ENCODE results near the gene AHSA1.

The AHSA1 gene

DNA sequence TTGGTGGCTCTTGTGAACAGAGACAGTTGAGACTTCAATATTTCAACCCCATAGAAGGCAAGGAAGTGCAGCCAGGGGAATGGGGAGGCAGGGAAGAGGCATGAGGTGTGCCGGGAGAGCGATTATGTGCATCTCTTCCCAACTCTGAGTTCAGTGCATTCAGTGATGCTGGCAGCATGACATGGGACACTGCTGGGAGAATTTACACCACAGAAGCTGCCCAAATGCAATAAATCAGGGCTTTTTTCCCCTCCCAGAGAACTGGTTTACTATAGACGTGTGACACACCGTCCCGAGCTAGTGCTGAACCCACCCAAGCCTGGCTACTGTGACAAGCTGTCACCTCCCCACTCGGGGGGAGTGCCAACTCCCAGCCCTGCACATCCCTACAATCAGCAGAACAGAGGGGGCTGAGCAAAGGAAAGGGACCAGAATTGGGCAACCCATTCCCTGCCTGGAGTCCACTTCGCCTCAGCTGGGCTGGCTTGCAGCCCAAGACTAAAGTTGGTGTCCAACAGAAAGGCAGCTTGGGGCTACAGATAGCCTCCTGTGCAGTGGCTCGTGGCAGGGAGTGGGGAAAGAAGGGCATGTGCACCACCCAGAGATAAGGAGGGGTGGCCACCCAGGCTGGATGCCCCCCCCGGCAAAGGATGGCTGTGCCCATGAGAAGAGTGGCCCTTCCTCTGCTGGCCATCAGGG is 16.7 kb downstream of the AHSA1 start:
- no peak for DNase-seq

DNA sequence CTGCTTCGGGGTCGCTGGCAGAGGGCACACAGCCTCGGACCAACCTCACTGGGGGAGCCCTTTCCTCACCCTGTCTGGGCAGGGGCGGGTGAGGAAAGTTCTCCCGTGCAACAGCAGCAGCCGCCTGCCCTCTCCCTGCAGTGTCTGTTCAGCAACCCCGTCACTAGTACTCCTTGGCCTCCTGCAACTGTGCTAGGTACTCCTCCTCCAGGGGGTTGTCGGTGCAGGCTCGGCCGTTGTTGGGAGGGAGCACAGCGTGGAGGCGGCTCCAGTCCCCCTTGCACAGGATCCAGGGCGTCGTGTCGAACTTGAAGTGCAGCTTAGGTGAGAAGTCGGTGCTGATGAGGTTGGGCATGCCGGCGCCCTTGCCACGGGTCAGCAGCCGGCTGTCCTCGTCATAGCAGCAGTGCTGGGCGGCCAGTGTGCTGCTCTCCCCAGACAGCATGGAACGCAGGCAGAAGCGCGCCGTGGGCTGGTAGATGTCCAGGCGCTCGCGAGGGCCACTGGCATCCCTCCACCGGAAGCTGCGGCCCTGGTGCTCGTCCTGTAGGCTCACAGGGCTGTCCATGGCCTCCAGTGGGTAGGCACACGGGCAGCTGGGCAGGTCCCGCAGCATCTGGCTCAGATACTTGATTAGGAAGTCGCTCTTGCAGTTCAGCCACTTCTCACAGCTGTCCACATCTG is 17.7 kb downstream of the AHSA1 start:
- DNase-seq: no peak

DNA sequence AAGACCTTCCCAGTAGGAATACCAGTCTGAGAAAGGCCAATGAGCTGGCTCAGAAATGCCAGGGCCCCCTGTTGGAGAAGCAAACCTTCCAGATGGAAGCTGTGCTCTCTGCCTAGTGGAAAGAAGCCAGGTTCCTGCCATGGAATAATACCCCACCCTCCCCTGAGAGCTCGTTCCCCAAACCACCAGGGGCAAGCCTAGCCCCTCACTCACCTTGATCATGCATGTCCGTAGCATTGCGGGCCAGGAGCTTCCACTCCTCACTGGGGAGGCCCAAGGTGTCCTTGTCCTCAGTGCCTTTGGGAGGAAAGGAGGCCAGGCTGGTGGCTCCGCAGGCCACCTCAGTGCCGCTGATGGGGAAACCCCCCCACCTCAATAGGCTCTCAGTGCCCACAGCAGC is 20.1 kb downstream of the AHSA1 start:
- no peak for DNase-seq

DNA sequence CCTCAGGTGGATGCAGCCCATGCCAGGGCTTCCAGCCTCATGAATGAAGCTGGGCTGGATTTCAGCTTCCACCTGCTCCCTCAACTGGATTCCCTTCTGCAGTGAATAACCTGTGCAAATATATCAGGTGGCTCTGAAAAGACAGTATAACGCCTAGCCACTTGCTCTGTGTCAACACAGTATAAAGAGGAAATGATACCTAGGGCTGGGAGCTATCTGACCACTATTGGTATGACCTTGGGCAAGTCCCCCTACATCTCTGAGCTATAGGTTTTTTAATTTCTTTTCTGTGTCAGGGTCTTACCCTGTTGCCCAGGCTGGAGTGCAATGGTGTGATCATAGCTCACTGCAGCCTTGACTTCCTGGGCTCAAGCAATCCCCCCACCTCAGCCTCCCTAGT is 20.9 kb downstream of the AHSA1 start:
- DNase-seq: no peak

DNA sequence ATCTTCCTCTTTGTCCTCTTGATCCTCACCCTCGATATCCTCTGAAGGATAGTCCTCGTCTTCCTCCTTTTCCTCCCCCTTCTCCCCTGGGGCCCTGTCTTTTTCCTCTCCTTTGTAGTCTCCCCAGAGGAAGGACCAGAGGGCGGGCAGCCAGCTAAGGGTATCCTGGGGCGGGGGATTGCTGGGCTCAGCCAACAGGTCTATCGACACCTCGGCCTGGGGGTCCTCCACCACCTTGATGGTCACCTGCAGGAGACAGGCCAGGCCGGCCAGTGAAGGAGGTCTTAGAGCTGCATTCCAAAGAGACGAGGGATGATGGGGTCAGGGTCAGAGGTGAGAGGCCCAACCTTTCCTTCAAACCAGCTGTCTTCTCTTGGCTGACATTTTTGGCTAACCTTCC is 24.5 kb downstream of the AHSA1 start:
- no peak for DNase-seq

DNA sequence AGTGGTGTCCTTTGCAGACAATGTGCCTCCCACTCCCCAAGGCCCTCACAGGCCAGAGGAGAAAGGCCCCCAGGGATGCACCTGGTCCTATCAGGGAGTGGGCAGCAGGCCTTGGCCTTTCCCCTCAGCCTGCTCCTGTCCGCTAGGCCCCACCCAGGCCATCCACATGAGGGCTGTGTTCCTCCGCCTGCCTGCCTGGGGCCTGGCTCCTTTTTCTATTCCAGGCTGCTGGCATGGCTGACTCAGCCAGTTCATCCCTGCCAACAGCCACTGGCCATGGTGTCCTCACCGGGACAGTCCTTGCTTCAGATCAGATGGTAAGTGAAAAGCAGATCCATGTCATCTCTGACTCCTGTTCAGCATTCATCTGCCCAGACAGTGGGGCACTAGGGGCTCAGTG is 27.4 kb downstream of the AHSA1 start:
- no peak for DNase-seq

DNA sequence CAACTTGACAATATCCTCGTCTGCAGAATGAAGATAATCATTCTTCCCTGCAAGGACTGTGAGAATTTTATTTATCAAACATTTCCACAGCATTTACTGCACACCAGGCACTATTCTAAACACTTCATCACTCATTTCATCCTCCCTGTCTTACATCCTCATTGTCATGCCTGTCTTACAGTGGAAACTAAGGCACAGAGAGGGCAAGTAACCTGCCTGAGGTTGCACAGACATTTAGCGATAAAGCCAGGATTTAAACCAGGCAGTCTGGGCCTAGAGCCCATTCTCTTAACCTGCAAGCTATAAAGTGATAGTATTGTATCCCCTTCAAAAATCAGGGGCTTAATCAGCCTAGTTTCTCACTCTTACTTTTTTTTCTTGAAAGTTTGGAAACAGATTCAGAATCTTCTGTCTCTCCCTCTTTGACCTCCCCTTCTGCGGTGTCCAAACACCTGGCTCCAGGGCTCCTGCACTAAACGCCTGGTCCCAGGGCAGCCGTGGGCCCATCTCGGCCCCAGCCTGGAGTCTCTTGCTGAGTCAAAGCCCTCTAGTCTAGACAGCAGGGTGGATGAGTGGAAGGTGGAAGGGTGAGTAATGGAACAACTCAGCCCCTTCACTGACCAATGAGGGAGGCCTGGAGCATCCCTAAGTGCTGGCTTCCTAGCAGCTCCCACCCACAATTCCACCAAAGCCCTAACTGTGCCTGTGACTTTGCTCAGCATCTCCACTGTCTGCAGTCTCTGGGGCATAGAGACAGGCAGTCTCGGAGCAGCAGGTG is 28.2 kb downstream of the AHSA1 start:
- no peak for DNase-seq

DNA sequence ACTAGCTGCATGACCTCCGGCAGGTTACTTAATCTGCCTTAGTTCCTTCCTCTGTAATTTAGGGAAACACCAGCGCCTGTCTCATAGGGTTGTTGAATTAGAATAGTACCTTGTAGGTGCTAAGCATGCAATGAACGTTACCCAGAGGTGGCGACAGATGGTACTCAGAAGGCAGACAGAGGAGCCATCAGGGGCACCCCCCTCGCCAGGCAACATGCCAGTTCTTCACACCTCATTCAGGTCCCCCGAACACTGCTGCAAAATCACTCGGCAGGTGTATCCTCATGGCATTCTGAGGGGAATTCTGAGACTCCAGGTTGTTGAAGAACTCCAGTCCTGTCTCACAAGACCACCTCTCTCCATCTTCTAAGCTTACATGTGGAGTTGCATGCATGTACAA is 30.7 kb downstream of the AHSA1 start:
- no peak for DNase-seq

DNA sequence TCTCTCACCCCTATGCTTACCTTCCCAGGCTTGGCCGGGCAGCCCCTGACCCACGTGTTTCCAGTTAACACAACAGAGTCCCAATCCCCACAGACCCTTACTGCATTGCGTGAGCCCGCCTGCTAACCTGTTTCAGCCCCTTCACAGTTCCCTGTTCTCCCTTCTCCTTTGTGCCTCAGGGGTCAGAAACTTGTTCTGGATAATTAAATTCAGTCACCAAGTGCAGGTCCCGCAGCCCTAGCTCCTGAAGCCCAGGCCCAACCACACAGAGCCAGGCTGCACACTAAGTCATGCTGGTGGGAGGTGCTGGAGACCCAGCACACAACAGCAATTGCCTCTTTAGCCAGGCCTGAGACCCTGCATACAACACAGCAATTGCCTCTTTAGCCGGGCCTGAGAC is 31.1 kb downstream of the AHSA1 start:
- no peak for DNase-seq

DNA sequence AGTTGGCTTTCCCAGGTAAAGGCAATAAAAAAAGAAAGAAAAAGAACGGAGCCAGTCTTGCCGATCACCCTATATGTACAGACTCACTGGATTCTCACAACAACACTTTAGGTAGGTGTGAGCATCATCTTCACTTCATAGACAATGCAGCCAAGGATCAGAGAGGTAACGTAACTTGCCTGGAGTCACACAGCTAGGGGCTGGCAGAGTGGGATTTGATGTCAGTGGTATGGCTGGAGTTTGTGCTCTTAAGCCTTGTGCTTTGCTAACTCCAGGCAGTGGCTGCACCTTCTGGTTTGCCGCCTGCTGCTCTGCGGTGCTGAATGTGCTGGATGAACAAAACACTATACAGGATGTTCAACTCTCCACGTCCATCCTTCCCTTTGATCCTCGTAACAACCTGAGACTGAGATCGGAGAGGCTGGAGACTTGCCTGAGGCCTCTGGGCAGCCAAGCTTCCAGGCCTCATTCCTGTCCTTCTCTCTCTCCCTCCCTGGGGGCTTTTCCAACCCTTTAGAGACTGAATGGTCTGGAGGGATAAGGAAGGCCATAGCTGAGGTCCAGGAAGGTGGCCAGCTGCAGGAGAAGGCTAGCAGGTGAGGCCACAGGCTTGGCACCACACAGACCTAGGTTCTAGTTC is 32.6 kb downstream of the AHSA1 start:
- no peak for DNase-seq

DNA sequence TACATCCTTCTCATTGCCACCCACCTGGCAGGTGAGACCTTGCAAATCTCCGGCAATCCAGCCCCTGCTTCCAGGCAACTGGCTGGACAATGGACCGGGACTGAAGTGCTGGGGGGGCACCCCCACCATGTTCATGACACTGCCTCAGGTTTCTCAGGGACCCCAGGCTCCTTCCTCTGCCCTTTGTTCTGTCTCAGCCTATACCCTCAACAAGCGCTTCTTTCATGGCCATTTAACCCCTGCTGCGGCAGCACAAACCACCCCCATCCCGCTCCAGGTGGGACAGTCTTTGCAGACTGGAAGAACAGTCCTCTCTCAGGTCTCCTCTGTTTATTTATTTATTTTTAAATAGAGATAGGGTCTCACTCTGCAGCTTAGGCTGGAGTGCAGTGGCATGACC is 33.2 kb downstream of the AHSA1 start:
- DNase-seq: no peak

DNA sequence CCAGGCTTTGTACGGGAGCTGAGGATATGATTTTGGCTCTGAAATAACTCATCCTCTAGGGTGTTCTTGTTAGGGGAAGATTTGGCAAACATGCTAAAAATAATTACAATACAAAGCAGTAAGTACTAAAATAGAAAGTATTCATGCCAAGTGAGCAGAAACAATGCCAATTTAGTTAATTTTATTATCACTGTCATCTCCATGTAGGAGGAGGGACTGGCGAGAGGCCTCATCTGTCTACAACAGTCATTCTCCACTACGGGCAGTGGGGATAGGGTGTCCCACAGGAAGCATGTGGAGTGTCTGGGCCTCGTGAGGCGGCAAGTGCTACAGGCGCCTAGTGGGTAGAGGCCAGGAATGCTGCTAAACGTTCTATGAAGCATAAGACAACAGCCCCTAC is 37.4 kb downstream of the AHSA1 start:
- no peak for DNase-seq

DNA sequence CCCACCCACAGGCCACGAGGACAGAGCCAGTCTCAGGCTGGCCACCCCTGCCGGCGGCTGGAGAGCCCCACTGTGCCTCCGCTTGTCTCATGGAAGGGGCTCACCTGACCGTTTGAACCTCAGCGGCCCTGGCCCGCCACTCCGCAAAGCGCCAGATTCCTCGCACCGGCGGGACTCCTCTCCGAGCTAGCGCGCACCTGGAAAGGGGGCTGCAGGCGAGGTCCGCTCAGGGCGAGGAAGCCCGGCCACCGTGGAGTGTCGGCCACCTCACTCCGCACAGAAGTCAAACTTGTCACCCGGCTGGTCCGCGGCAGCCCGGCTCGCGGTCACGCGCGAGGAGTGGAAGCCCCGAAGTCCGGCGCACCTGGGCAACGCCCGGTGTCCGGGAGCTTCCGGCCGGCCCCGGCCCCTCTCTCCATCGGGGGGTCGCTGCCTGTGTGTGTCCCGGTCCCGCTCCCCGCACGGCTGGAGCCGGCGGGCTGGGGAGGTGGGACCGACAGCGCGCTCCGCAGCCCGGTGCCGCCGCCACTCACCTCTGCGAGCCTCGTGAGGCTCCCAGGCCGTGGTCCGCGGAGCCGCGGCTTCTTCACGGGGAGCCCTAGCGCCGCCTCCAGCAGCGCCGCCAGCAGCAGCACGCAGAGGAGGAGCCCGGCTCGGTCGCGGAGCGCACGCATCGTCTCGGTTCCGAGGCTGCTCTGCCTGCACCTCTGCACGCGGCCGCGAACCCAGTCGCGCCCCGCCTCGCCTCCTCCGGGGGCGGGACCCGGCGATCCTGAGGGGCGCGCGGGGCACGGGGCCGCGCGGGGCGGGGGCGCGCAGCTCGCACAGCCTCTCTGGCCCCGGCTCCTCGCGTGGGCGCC is 40.5 kb downstream of the AHSA1 start, which contains the start of gene ISM2:
TSS of gene ISM2 (minus strand) at position 697 of the 860 bp plus-strand sequence. CDS start at position 674, 23 bp downstream.
- DNase-seq: no peak

DNA sequence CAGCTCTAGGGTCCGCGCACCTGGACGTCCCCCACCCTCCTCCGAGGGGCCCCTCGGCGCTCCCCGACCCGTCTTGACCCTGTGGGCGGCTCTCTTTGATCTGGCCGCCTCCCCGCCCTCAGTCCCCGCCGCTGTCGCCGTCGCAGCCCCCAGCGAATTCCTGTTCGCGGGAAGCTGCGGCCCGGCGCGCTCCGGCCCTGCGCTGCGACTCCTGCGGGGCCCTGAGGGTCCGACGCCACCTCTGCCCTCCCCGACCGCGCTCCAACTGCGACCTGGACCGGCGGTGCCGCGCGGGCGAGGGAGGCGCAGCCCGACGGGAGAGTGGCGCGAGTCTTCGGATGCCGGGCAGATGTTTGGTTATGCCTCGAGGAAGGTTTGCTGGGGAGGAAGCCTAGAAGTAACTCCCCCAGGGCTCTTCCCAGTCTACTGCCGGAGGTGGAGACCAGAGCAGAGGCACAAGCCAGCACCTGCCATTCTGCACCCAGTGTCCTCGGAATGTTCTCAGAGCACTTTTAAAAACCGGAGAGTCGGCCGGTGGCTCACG is 41.2 kb downstream of the AHSA1 start:
- no peak for DNase-seq

DNA sequence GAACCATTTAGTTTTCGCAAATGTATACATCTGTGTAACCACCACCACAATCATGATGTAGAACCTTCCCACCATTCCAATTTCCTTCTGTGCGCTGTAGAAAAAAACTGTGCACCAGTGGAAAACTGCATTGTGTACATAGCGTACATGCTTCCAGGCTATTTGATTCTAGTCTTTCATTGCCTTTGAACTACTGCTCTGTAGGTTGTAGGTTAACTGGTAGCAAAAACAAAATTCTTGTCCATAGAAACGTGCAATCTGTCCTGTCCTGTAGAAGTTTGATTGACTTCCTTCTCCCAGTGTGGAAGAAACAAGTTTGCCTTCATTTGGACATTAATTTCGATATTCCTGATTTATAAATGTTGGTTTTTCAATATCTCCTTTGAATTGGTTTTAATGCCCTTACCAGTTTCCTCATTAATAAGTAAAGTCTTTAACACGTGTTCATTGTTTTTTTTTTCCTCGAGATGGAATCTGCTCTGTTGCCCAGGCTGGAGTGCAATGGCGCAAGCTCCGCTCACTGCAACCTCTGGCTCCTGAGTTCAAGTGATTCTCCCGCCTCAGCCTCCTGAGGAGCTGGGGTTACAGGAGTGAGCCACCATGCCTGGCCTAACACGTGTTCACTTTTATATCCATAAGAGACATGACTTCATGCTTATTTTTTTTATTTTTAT is 44.4 kb downstream of the AHSA1 start:
- DNase-seq: no peak

DNA sequence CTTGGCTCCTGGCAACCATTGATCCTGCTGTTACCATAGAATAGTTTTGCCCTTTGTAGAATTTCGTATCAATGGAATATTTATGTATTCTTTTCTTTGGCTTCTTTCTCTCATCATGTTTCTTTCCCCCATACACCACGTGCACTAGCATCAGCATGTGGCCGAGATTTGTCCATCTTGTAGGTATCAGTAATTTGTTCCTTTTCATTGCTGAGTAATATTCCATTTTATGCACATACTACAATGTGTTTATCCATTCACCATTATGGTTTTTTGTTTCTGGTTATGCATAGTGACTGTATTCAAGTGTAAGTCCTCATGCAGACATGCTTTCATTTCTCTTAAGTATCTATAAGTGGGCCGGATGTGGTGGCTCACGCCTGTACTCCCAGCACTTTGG is 45.2 kb downstream of the AHSA1 start:
- no peak for DNase-seq

DNA sequence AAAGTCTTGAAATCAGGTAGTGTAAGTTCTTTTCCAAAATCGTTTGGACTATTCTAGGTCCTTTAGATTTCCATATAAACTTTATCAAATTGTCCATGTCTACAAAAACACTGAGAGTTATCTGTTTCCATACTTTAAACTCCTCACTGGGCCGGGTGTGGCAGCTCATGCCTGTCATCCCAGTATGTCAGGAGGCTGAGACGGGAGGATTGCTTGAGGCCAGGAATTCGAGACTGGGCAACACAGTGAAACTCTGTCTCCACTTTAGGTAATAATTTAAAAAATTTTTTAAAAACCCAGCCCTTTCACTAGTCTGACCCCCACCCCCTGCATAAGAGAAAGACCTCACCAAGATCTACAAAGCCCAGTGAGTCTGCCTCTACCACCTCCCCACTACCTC is 47.1 kb downstream of the AHSA1 start:
- no peak for DNase-seq

DNA sequence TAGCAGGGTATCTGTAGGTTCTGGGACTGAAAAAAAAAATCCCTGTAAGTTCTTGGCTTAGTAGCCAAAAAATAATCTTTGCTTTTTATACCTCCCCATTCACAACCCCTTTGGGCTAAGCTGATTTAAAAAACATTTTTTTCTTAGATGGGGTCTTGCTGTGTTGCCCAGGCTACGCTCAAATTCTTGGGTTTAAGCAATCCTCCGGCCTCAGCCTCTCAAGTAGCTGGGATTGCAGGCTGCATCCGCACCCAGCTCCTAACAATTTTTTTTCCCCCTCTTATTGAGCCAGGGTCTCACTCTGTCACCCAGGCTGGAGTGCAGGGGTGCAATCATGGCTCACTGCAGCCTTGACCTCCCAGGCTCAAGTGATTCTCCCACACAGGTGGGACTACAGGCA is 49.9 kb downstream of the AHSA1 start:
- DNase-seq: no peak

DNA sequence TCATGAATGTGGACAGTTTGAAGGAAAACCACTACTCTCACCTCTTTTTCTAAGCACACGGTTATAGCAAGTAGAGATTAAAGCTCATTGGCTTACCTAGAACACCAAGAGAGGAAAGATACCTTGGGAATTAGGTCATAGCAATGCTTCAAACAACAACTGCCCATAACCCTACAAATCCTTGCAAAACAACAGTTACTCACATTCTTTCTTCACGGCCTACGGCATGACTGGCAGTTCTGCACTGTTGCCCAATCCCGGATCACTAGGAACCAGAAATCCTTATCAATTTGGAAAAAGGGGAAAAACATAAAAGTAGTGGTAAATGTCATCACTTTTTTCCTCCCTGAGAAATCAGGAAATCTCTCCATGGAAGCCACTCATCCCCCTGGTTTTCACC is 50.4 kb downstream of the AHSA1 start:
- no peak for DNase-seq

DNA sequence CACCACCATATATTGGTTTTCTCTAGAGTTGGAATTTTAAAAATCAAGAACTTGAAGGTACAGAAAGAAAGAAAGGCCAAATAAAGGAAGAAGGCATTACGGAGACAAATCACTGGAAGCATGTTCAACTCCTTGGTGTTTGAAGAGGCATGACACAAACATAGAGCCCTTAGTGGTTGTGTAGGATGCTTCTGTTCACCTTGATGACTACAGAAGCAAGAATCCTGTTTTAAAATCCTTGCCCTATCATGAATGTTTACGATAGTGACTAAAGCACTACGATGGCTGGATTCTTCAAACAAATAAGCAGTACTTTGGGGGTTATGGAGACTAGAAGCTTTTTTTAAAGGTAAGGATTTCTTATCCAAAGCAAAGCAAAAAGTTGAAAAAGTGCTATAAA is 51.0 kb downstream of the AHSA1 start:
- DNase-seq: no peak

DNA sequence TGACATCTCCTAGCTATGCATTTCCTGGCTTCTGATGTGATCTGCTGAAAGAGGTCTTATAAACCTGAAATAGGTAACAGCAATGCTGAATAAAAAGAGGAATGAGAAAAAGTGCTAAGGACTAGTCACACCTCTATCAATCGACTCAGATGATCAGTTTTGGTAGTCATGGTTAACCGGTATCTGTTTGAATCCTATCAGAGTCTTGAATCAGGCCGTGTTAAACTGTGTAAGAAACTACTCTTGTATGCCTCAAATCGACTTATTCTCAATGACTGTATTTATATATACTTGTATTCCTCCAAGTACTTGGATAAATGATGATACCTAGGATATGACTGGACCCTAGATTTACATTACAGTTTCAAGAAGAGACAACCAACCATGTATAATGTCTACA is 51.5 kb downstream of the AHSA1 start:
- DNase-seq: no peak
